ENCODE results near the gene PKD1. TPM values are rescaled to one million over a fixed set of nuclear protein-coding genes. Genes with fewer than 3 reads are reported as not detected.
"Not testable (repeated sequence)": the region's sequence is repeated elsewhere in the genome, so short reads cannot be mapped to it uniquely, and the experiment has no call there.

PKD1 gene
- total RNA-seq, 1 experiment from 2014 or later, result 137 TPM

GRCh38 chr16:2105291-2105690, 30.4 kb downstream of the PKD1 start:
- H4K20me1 ChIP-seq (ENCODE audit: insufficient read depth); H3K27ac ChIP-seq (ENCODE audit: low read depth, low read length); H3K9ac ChIP-seq (ENCODE audit: low read length); H3K9me3 ChIP-seq (ENCODE audit: control insufficient read depth in 1 of 2, insufficient read depth in 1 of 2, low read depth in 1 of 2, low read length in 2 of 2); DNase-seq (ENCODE audit: low read depth, low spot score); H3K27me3 ChIP-seq (ENCODE audit: insufficient read depth, low read length); H3K79me2 ChIP-seq (ENCODE audit: insufficient read depth, low read length); POLR2A ChIA-PET; H3K4me2 ChIP-seq (ENCODE audit: low read length); H3K9me2 ChIP-seq (ENCODE audit: insufficient read depth); intact Hi-C loops (cut with micrococcal nuclease); BruUV-seq (replicated peaks); H3K4me3 ChIP-seq (replicated peaks in 1 of 2; ENCODE audit: low read depth in 1 of 2, low read length in 2 of 2); H2AFZ ChIP-seq (ENCODE audit: low read depth, low read length, poor library complexity, severe bottlenecking); H3K4me1 ChIP-seq (ENCODE audit: control insufficient read depth in 1 of 2, insufficient read depth in 2 of 2, low read length in 2 of 2); H3K36me3 ChIP-seq (ENCODE audit: control insufficient read depth in 1 of 2, insufficient read depth in 2 of 2, low read length in 2 of 2); RAD21 ChIA-PET (ENCODE audit: low non-redundant PET in 1 of 2, low total read pairs in 2 of 2, uncharacterized antibody in 2 of 2, unreplicated experiment in 2 of 2); ATAC-seq; CTCF ChIA-PET: not testable (repeated sequence)

GRCh38 chr16:2104464-2104863, 31.2 kb downstream of the PKD1 start:
- BruUV-seq (replicated peaks); H2AFZ ChIP-seq (ENCODE audit: low read depth, low read length, poor library complexity, severe bottlenecking); CTCF ChIA-PET; H3K4me1 ChIP-seq (ENCODE audit: control insufficient read depth in 1 of 2, insufficient read depth in 2 of 2, low read length in 2 of 2); ATAC-seq; H3K36me3 ChIP-seq (ENCODE audit: control insufficient read depth in 1 of 2, insufficient read depth in 2 of 2, low read length in 2 of 2); H3K27me3 ChIP-seq (ENCODE audit: insufficient read depth, low read length); H3K9me2 ChIP-seq (ENCODE audit: insufficient read depth); H3K79me2 ChIP-seq (ENCODE audit: insufficient read depth, low read length); H3K4me2 ChIP-seq (ENCODE audit: low read length); H4K20me1 ChIP-seq (ENCODE audit: insufficient read depth); H3K9me3 ChIP-seq (ENCODE audit: control insufficient read depth in 1 of 2, insufficient read depth in 1 of 2, low read depth in 1 of 2, low read length in 2 of 2); H3K9ac ChIP-seq (ENCODE audit: low read length); H3K27ac ChIP-seq (ENCODE audit: low read depth, low read length); DNase-seq (ENCODE audit: low read depth, low spot score); intact Hi-C loops (cut with micrococcal nuclease); RAD21 ChIA-PET (ENCODE audit: low non-redundant PET in 1 of 2, low total read pairs in 2 of 2, uncharacterized antibody in 2 of 2, unreplicated experiment in 2 of 2); POLR2A ChIA-PET; H3K4me3 ChIP-seq (replicated peaks in 1 of 2; ENCODE audit: low read depth in 1 of 2, low read length in 2 of 2): not testable (repeated sequence)

GRCh38 chr16:2102471-2102870, 33.2 kb downstream of the PKD1 start:
- Histone ChIP-seq H3K27me3 (ENCODE audit: insufficient read depth, low read length) (no peaks in the 10 kb centered on the region), H3K4me3 (replicated peaks in 1 of 2; ENCODE audit: low read depth in 1 of 2, low read length in 2 of 2) (no peak overlapping the region), H3K4me1 (ENCODE audit: control insufficient read depth in 1 of 2, insufficient read depth in 2 of 2, low read length in 2 of 2) (no peaks in the 10 kb centered on the region), H3K9me2 (ENCODE audit: insufficient read depth) (no peaks in the 10 kb centered on the region), H3K9ac (ENCODE audit: low read length) (no peak overlapping the region), H2AFZ (ENCODE audit: low read depth, low read length, poor library complexity, severe bottlenecking) (no peak overlapping the region), H3K27ac (ENCODE audit: low read depth, low read length) (no peak overlapping the region), H3K36me3 (ENCODE audit: control insufficient read depth in 1 of 2, insufficient read depth in 2 of 2, low read length in 2 of 2) (no peaks in the 10 kb centered on the region; a peak in 1 of 4 replicates), H3K79me2 (ENCODE audit: insufficient read depth, low read length) (no peaks in the 10 kb centered on the region), H3K4me2 (ENCODE audit: low read length) (no peak overlapping the region), H4K20me1 (ENCODE audit: insufficient read depth) (no peaks in the 10 kb centered on the region), H3K9me3 (ENCODE audit: control insufficient read depth in 1 of 2, insufficient read depth in 1 of 2, low read depth in 1 of 2, low read length in 2 of 2) (no peaks in the 10 kb centered on the region)
- ATAC-seq (no peak), DNase-seq (ENCODE audit: low read depth, low spot score) (no peak)
- RAD21 ChIA-PET (ENCODE audit: low non-redundant PET in 1 of 2, low total read pairs in 2 of 2, uncharacterized antibody in 2 of 2, unreplicated experiment in 2 of 2), result no interaction called here
- POLR2A ChIA-PET, result no interaction called here
- intact Hi-C loops (cut with micrococcal nuclease), result no loop called here
- TSS peak; percentile 14 for BruUV-seq (replicated peaks)
- CTCF ChIA-PET, result no interaction called here
- TF ChIP-seq SP1 (IDR thresholded peaks at IDR 0.05; ENCODE audit: low read depth), result no peak
- TF ChIP-seq EZH2 (IDR thresholded peaks at IDR 0.05), result no peak
- no peak for TF ChIP-seq CTCF (IDR thresholded peaks at IDR 0.05 in 2 of 3, conservative IDR thresholded peaks at IDR 0.05 in 1 of 3; ENCODE audit: borderline replicate concordance in 1 of 3, insufficient read depth in 1 of 3, low read depth in 2 of 3, low read length in 2 of 3)
- TF ChIP-seq ELF1 (IDR thresholded peaks at IDR 0.05; ENCODE audit: borderline replicate concordance, low read depth), result no peak
- no peak for TF ChIP-seq ZBTB33 (IDR thresholded peaks at IDR 0.05; ENCODE audit: extremely low read depth, insufficient replicate concordance, low read length)

Data from HCT116 (cell line).